ENCODE data around the gene UBE2O. TPM values are rescaled to one million over a fixed set of nuclear protein-coding genes. Genes with fewer than 3 reads are reported as not detected.
"Not testable (repeated sequence)": the region's sequence is repeated elsewhere in the genome, so short reads cannot be mapped to it uniquely, and the experiment has no call there.

UBE2O gene
- total and polyA plus RNA-seq, 3 experiments from 2014 or later, result 14.9 to 35.0 (median 33.6) TPM

- Histone ChIP-seq H3K4me1 (ENCODE audit: insufficient read depth, low read length) (peaks cover 9% of the 10 kb centered on the region), H3K9me3 (ENCODE audit: low read length) (no peaks in the 10 kb centered on the region), H3K4me3 (ENCODE audit: low read length) (no peak overlapping the region), H3K27me3 (ENCODE audit: insufficient read depth, low read length, poor library complexity, severe bottlenecking) (no peaks in the 10 kb centered on the region), H3K36me3 (ENCODE audit: insufficient read depth, low read length) (peaks cover 8% of the 10 kb centered on the region), H3K27ac (ENCODE audit: low read depth, low read length) (no peak overlapping the region)
- ChIA-PET POLR2A (no interaction called here), CTCF (interaction anchor here (7.0 kb wide), 1 partner anchor 35 kb away, joined by 46 read pairs; the partner anchor contains the start of gene SPHK1)
- Mint-ChIP-seq H3K9me3 (no peaks in the 10 kb centered on the region), H3K36me3 (peaks cover 9 to 38% (median 10%) of the 10 kb centered on the region in 3 donors), H3K4me3 (peak overlapping the region in 3 of 7 donors; percentile 4 to 90 (median 58)), H3K4me1 (peaks cover 18 to 29% (median 24%) of the 10 kb centered on the region in 3 donors), H3K27me3 (no peaks in the 10 kb centered on the region), H3K27ac (no peak overlapping the region)
- no peak for DNase-seq
Measured at GRCh38 chr17:76350463-76350862, 102.5 kb downstream of the UBE2O start.

- H3K36me3 ChIP-seq (ENCODE audit: insufficient read depth, low read length), result peaks cover 12% of the 10 kb centered on the region
- H3K4me1 ChIP-seq (ENCODE audit: insufficient read depth, low read length); H3K27me3 ChIP-seq (ENCODE audit: insufficient read depth, low read length, poor library complexity, severe bottlenecking); DNase-seq; CTCF ChIA-PET; H3K27me3 Mint-ChIP-seq; H3K4me3 Mint-ChIP-seq; H3K9me3 Mint-ChIP-seq; H3K27ac ChIP-seq (ENCODE audit: low read depth, low read length); H3K9me3 ChIP-seq (ENCODE audit: low read length); H3K4me3 ChIP-seq (ENCODE audit: low read length); H3K27ac Mint-ChIP-seq: not testable (repeated sequence)
- POLR2A ChIA-PET, result interaction anchor here (0.6 kb wide), 1 partner anchor 36 kb away, joined by 3 read pairs; no protein-coding TSS in a partner anchor
- H3K4me1 Mint-ChIP-seq, result peaks cover 4 to 11% (median 7%) of the 10 kb centered on the region in 3 donors
- H3K36me3 Mint-ChIP-seq, result peaks cover 9 to 52% (median 13%) of the 10 kb centered on the region in 3 donors
Measured at GRCh38 chr17:76346936-76347335, 106.0 kb downstream of the UBE2O start.

GRCh38 chr17:76345377-76345974 lies 107.5 kb downstream of the UBE2O start:
- H3K36me3 Mint-ChIP-seq, result peaks cover 9 to 61% (median 13%) of the 10 kb centered on the region in 3 donors
- peaks cover 13% of the 10 kb centered on the region for H3K36me3 ChIP-seq (ENCODE audit: insufficient read depth, low read length)
- no peaks in the 10 kb centered on the region for H3K27me3 ChIP-seq (ENCODE audit: insufficient read depth, low read length, poor library complexity, severe bottlenecking)
- H3K4me1 ChIP-seq (ENCODE audit: insufficient read depth, low read length), result no peaks in the 10 kb centered on the region
- no peaks in the 10 kb centered on the region for H3K27me3 Mint-ChIP-seq
- H3K4me3 Mint-ChIP-seq, result no peak overlapping the region
- H3K27ac Mint-ChIP-seq, result no peak overlapping the region
- no peak overlapping the region for H3K27ac ChIP-seq (ENCODE audit: low read depth, low read length)
- no peaks in the 10 kb centered on the region for H3K9me3 ChIP-seq (ENCODE audit: low read length)
- no peak overlapping the region for H3K4me3 ChIP-seq (ENCODE audit: low read length)
- H3K9me3 Mint-ChIP-seq, result no peaks in the 10 kb centered on the region
- DNase-seq, result no peak
- POLR2A ChIA-PET, result no interaction called here
- H3K4me1 Mint-ChIP-seq, result peaks cover 1 to 5% (median 4%) of the 10 kb centered on the region in 3 donors
- CTCF ChIA-PET, result interaction anchor here (1.1 kb wide), 1 partner anchor 8 kb away, joined by 5 read pairs; the partner anchor contains the start of gene PRPSAP1

GRCh38 chr17:76343106-76343505 lies 109.8 kb downstream of the UBE2O start:
- H3K9me3 Mint-ChIP-seq, result no peaks in the 10 kb centered on the region
- Histone ChIP-seq H3K27me3 (ENCODE audit: insufficient read depth, low read length, poor library complexity, severe bottlenecking) (no peaks in the 10 kb centered on the region), H3K9me3 (ENCODE audit: low read length) (no peaks in the 10 kb centered on the region), H3K27ac (ENCODE audit: low read depth, low read length) (no peak overlapping the region), H3K4me3 (ENCODE audit: low read length) (no peak overlapping the region), H3K36me3 (ENCODE audit: insufficient read depth, low read length) (peaks cover 13% of the 10 kb centered on the region), H3K4me1 (ENCODE audit: insufficient read depth, low read length) (no peaks in the 10 kb centered on the region)
- H3K4me3 Mint-ChIP-seq, result no peak overlapping the region
- H3K36me3 Mint-ChIP-seq, result peaks cover 9 to 65% (median 15%) of the 10 kb centered on the region in 3 donors
- POLR2A ChIA-PET, result no interaction called here
- H3K4me1 Mint-ChIP-seq, result peaks cover 4 to 9% (median 9%) of the 10 kb centered on the region in 3 donors
- H3K27ac Mint-ChIP-seq, result no peak overlapping the region
- CTCF ChIA-PET, result interaction anchor here (1.2 kb wide), 1 partner anchor 55 kb away, joined by 5 read pairs; no protein-coding TSS in a partner anchor
- H3K27me3 Mint-ChIP-seq, result no peaks in the 10 kb centered on the region
- DNase-seq, result no peak

GRCh38 chr17:76341301-76341700 lies 111.7 kb downstream of the UBE2O start:
- H3K4me3 Mint-ChIP-seq, result no peak overlapping the region
- CTCF ChIA-PET, result no interaction called here
- H3K4me1 Mint-ChIP-seq, result peaks cover 7 to 15% (median 14%) of the 10 kb centered on the region in 3 donors
- no peak overlapping the region for H3K27ac Mint-ChIP-seq
- no peak for DNase-seq
- Histone ChIP-seq H3K27me3 (ENCODE audit: insufficient read depth, low read length, poor library complexity, severe bottlenecking) (no peaks in the 10 kb centered on the region), H3K27ac (ENCODE audit: low read depth, low read length) (no peak overlapping the region), H3K4me1 (ENCODE audit: insufficient read depth, low read length) (no peaks in the 10 kb centered on the region), H3K4me3 (ENCODE audit: low read length) (no peak overlapping the region), H3K9me3 (ENCODE audit: low read length) (no peaks in the 10 kb centered on the region), H3K36me3 (ENCODE audit: insufficient read depth, low read length) (peaks cover 7% of the 10 kb centered on the region)
- H3K9me3 Mint-ChIP-seq, result no peaks in the 10 kb centered on the region
- POLR2A ChIA-PET, result no interaction called here
- H3K27me3 Mint-ChIP-seq, result no peaks in the 10 kb centered on the region
- peaks cover 0 to 55% (median 6%) of the 10 kb centered on the region in 3 donors for H3K36me3 Mint-ChIP-seq

Other genes starting within 250 kb of the UBE2O start
- 10 to 100 TPM; 13.9 TPM for gene RNF157, start 212.7 kb downstream of the UBE2O start, total RNA-seq
- 10.7 TPM for gene RNF157, start 212.7 kb downstream of the UBE2O start, polyA plus RNA-seq
- gene UBALD2, start 187.8 kb downstream of the UBE2O start, total RNA-seq, result 100 to 1,000 TPM; 125 to 133 TPM
- 8.7 TPM for gene UBALD2, start 187.8 kb downstream of the UBE2O start, polyA plus RNA-seq
- 1 to 10 TPM; 2.4 to 2.5 TPM for gene QRICH2, start 144.9 kb downstream of the UBE2O start, total RNA-seq
- gene QRICH2, start 144.9 kb downstream of the UBE2O start, polyA plus RNA-seq, result 0.22 TPM
- gene PRPSAP1, start 99.2 kb downstream of the UBE2O start, total RNA-seq, result 10 to 100 TPM; 46.9 to 48.3 TPM
- 63.3 TPM for gene PRPSAP1, start 99.2 kb downstream of the UBE2O start, polyA plus RNA-seq
- gene SPHK1, start 68.5 kb downstream of the UBE2O start, total RNA-seq, result 10 to 100 TPM; 17.2 to 18.7 TPM
- gene SPHK1, start 68.5 kb downstream of the UBE2O start, polyA plus RNA-seq, result 0.76 TPM
- gene AANAT, start 14.5 kb upstream of the UBE2O start, total RNA-seq, result not detected
- gene AANAT, start 14.5 kb upstream of the UBE2O start, polyA plus RNA-seq, result not detected
- gene RHBDF2, start 48.3 kb upstream of the UBE2O start, total RNA-seq, result 10 to 100 TPM; 38.2 to 42.5 TPM
- gene RHBDF2, start 48.3 kb upstream of the UBE2O start, polyA plus RNA-seq, result 38.4 TPM
- not detected for gene CYGB, start 84.6 kb upstream of the UBE2O start, total RNA-seq
- gene CYGB, start 84.6 kb upstream of the UBE2O start, polyA plus RNA-seq, result 0.23 TPM
- gene PRCD, start 86.9 kb upstream of the UBE2O start, total RNA-seq, result under 1 TPM; 0.38 to 0.53 TPM
- gene PRCD, start 86.9 kb upstream of the UBE2O start, polyA plus RNA-seq, result 1.2 TPM
- gene ST6GALNAC2, start 132.7 kb upstream of the UBE2O start, total RNA-seq, result 1 to 10 TPM in 1 of 2 experiments, under 1 TPM in 1; 0.83 to 1.0 TPM
- 2.9 TPM for gene ST6GALNAC2, start 132.7 kb upstream of the UBE2O start, polyA plus RNA-seq
- gene ST6GALNAC1, start 190.6 kb upstream of the UBE2O start, total RNA-seq, result under 1 TPM in 1 of 2 experiments, not detected in 1; 0.46 TPM
- gene ST6GALNAC1, start 190.6 kb upstream of the UBE2O start, polyA plus RNA-seq, result 0.28 TPM

Data from CD8-positive, alpha-beta memory T cell (primary cell).